Measurements from ENCODE around the gene ESYT2. TPM values are rescaled to one million over a fixed set of nuclear protein-coding genes. Genes with fewer than 3 reads are reported as not detected.

The ESYT2 gene
- total RNA-seq, 1 experiment from 2014 or later, result 162 TPM

DNA sequence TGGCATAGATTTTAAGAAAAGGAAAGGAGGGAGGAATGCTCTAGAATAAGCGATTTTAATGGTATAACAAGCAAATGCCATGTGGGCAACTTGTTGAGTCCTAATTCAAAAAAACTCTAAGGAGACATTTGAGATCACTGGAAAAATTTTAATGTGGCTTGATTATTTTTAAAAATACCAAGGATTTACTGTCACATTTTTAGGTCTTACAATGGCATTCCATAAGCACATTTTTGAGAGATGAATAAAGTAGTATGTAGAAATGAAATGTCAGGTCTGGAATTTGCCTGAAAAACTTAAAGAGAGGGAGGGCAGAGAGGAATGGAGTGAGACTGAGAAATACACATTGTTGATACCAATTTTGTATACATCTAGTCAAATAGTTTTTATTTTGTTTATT lies 145.0 kb downstream of the ESYT2 start:
- CTCF ChIA-PET, result no interaction called here

GRCh38 chr7:158683541-158683940 lies 145.8 kb downstream of the ESYT2 start:
- no peak overlapping the region for H2AFZ ChIP-seq
- H4K20me1 ChIP-seq (ENCODE audit: insufficient read depth), result no peaks in the 10 kb centered on the region; the same call in 1 of the 2 replicates
- ChIA-PET CTCF (no interaction called here), POLR2A (ENCODE audit: unreplicated experiment) (no interaction called here)
- peaks cover 40% of the 10 kb centered on the region; the same call in 1 of the 2 replicates for H3K36me3 ChIP-seq (ENCODE audit: low read depth)
- no peak overlapping the region for H3K4me2 ChIP-seq
- no peaks in the 10 kb centered on the region for H3K4me1 ChIP-seq (replicated peaks; ENCODE audit: insufficient read depth)
- H3K79me2 ChIP-seq (ENCODE audit: low read depth), result no peaks in the 10 kb centered on the region
- BruUV-seq (replicated peaks), result no TSS peak
- H3F3A ChIP-seq (ENCODE audit: insufficient read depth, low read depth), result peaks cover 8% of the 10 kb centered on the region
- intact Hi-C loops (cut with micrococcal nuclease; ENCODE audit: unreplicated experiment), result no loop called here
- H3K4me3 ChIP-seq, result no peak overlapping the region
- TF ChIP-seq, protein P1, sequence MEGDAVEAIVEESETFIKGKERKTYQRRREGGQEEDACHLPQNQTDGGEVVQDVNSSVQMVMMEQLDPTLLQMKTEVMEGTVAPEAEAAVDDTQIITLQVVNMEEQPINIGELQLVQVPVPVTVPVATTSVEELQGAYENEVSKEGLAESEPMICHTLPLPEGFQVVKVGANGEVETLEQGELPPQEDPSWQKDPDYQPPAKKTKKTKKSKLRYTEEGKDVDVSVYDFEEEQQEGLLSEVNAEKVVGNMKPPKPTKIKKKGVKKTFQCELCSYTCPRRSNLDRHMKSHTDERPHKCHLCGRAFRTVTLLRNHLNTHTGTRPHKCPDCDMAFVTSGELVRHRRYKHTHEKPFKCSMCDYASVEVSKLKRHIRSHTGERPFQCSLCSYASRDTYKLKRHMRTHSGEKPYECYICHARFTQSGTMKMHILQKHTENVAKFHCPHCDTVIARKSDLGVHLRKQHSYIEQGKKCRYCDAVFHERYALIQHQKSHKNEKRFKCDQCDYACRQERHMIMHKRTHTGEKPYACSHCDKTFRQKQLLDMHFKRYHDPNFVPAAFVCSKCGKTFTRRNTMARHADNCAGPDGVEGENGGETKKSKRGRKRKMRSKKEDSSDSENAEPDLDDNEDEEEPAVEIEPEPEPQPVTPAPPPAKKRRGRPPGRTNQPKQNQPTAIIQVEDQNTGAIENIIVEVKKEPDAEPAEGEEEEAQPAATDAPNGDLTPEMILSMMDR (conservative IDR thresholded peaks at IDR 0.05), result no peak
- TF ChIP-seq EZH2 (IDR thresholded peaks at IDR 0.05; ENCODE audit: low read depth), result no peak
- H3K9me3 ChIP-seq (ENCODE audit: insufficient read depth, low read depth), result no peaks in the 10 kb centered on the region
- H3K27ac ChIP-seq, result no peak overlapping the region
- H3K9me2 ChIP-seq (ENCODE audit: insufficient read depth), result no peaks in the 10 kb centered on the region
- H3K27me3 ChIP-seq (ENCODE audit: insufficient read depth, low read depth), result no peaks in the 10 kb centered on the region
- no peak for DNase-seq

More for the DNA sequence above, 145.0 kb downstream of the ESYT2 start:
- TF ChIP-seq, protein P1 (conservative IDR thresholded peaks at IDR 0.05), result no peak
- TF ChIP-seq EZH2 (IDR thresholded peaks at IDR 0.05; ENCODE audit: low read depth), result no peak
- no peak for DNase-seq
- no peak overlapping the region for H3K27ac ChIP-seq
- intact Hi-C loops (cut with micrococcal nuclease; ENCODE audit: unreplicated experiment), result no loop called here
- no peak overlapping the region for H3K4me2 ChIP-seq
- H3K36me3 ChIP-seq (ENCODE audit: low read depth), result peaks cover 38% of the 10 kb centered on the region; the same call in 1 of the 2 replicates
- no peaks in the 10 kb centered on the region for H3K9me3 ChIP-seq (ENCODE audit: insufficient read depth, low read depth)
- H3F3A ChIP-seq (ENCODE audit: insufficient read depth, low read depth), result peaks cover 8% of the 10 kb centered on the region
- no peaks in the 10 kb centered on the region; the same call in 1 of the 2 replicates for H4K20me1 ChIP-seq (ENCODE audit: insufficient read depth)
- no peak overlapping the region for H2AFZ ChIP-seq
- no peaks in the 10 kb centered on the region for H3K79me2 ChIP-seq (ENCODE audit: low read depth)
- H3K4me3 ChIP-seq, result no peak overlapping the region
- no peaks in the 10 kb centered on the region for H3K4me1 ChIP-seq (replicated peaks; ENCODE audit: insufficient read depth)
- H3K9me2 ChIP-seq (ENCODE audit: insufficient read depth), result no peaks in the 10 kb centered on the region
- POLR2A ChIA-PET (ENCODE audit: unreplicated experiment), result no interaction called here
- no peaks in the 10 kb centered on the region for H3K27me3 ChIP-seq (ENCODE audit: insufficient read depth, low read depth)
- no TSS peak for BruUV-seq (replicated peaks)

- Histone ChIP-seq H3K4me1 (replicated peaks; ENCODE audit: insufficient read depth) (no peaks in the 10 kb centered on the region), H3K4me2 (no peak overlapping the region), H3K9me2 (ENCODE audit: insufficient read depth) (no peaks in the 10 kb centered on the region), H3K9me3 (ENCODE audit: insufficient read depth, low read depth) (no peaks in the 10 kb centered on the region), H3K27me3 (ENCODE audit: insufficient read depth, low read depth) (no peaks in the 10 kb centered on the region), H3K4me3 (no peak overlapping the region), H3K27ac (no peak overlapping the region), H4K20me1 (ENCODE audit: insufficient read depth) (no peaks in the 10 kb centered on the region; the same call in 1 of the 2 replicates), H3K79me2 (ENCODE audit: low read depth) (no peaks in the 10 kb centered on the region), H3K36me3 (ENCODE audit: low read depth) (peaks cover 42% of the 10 kb centered on the region; the same call in 1 of the 2 replicates), H3F3A (ENCODE audit: insufficient read depth, low read depth) (peaks cover 8% of the 10 kb centered on the region), H2AFZ (no peak overlapping the region)
- ChIA-PET CTCF (no interaction called here), POLR2A (ENCODE audit: unreplicated experiment) (interaction anchor here (0.7 kb wide), 1 partner anchor 215 kb away, joined by 4 read pairs; no protein-coding TSS in a partner anchor)
- intact Hi-C loops (cut with micrococcal nuclease; ENCODE audit: unreplicated experiment), result no loop called here
- TF ChIP-seq, protein P1 (conservative IDR thresholded peaks at IDR 0.05), result no peak
- TF ChIP-seq EZH2 (IDR thresholded peaks at IDR 0.05; ENCODE audit: low read depth), result no peak
- no peak for DNase-seq
- BruUV-seq (replicated peaks), result no TSS peak
Measured at GRCh38 chr7:158682456-158682855, 146.9 kb downstream of the ESYT2 start.

Other genes starting within 250 kb of the ESYT2 start
- not detected in 2 replicates for gene PTPRN2, start 241.7 kb downstream of the ESYT2 start, total RNA-seq (2021)
- 99.5 and 124 TPM in 2 replicates for gene NCAPG2, start 124.7 kb downstream of the ESYT2 start, total RNA-seq (2021)
- 34.8 and 35.4 TPM in 2 replicates for gene DYNC2I1, start 27.0 kb upstream of the ESYT2 start, total RNA-seq (2021)